Upper lobe of left lung (tissue), 4 donors: ENCODE measurements around the gene CAT.

Experiments used
- POLR2A ChIP-seq, 4 donors: fragments of 450-650 bp; IDR thresholded peaks; one replicate each; pipeline ENCODE4 v1.5.1; 2016 to 2017; ENCODE audit warnings: antibody characterized with exemption in 4 of 4, mild to moderate bottlenecking in 2 of 4
- POLR2AphosphoS5 ChIP-seq, 2 donors: sonication (generic); formaldehyde crosslinking; IDR thresholded peaks; one replicate each; pipeline ENCODE4 v1.5.1; 2017; ENCODE audit warnings: antibody characterized with exemption in 2 of 2
- TF ChIP-seq, protein P1 (sequence below), 6 experiments: fragments of 450-650 bp in 4 of 6; fragments of 200-600 bp in 2 of 6; sonication (generic) in 2 of 6; IDR thresholded peaks; one replicate each; pipeline ENCODE4 v1.5.1; 2016 to 2019; ENCODE audit warnings: antibody characterized with exemption in 6 of 6

DNA sequence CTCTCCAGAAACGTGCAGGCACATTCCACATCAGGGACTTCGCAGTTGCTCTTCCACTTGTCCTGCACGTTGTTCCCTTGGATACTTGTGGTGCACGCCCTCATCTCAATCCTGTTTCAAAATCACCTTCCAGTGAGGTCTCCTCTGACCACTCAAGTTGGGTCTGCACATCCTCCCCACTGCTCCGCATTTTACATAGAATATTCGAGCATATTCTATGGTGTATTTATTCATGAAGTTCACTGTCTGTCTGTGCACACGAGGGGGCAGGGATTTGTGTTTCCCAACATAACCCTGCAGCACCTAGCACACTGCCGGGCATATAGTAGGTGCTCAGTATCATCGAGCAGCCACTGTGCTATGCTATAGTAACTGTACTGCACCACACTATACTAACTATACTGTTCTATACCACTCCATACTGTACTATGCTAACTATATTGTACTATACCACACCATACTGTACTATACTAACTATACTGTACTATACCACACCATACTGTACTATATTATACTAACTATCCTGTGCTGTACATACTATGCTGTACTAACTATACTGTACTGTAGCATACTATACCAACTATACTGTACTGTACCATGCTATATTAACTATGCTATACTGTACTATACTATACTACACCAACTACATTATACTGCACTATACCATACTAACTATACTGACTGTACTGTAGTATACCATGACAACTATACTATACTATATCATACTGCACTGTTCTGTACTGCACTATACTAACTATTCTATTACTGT, 44.6 kb downstream of the CAT start:
- no peak for TF ChIP-seq POLR2A (IDR thresholded peaks at IDR 0.05)
- TF ChIP-seq POLR2AphosphoS5 (IDR thresholded peaks at IDR 0.05) = no peak
- TF ChIP-seq, protein P1, sequence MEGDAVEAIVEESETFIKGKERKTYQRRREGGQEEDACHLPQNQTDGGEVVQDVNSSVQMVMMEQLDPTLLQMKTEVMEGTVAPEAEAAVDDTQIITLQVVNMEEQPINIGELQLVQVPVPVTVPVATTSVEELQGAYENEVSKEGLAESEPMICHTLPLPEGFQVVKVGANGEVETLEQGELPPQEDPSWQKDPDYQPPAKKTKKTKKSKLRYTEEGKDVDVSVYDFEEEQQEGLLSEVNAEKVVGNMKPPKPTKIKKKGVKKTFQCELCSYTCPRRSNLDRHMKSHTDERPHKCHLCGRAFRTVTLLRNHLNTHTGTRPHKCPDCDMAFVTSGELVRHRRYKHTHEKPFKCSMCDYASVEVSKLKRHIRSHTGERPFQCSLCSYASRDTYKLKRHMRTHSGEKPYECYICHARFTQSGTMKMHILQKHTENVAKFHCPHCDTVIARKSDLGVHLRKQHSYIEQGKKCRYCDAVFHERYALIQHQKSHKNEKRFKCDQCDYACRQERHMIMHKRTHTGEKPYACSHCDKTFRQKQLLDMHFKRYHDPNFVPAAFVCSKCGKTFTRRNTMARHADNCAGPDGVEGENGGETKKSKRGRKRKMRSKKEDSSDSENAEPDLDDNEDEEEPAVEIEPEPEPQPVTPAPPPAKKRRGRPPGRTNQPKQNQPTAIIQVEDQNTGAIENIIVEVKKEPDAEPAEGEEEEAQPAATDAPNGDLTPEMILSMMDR (IDR thresholded peaks at IDR 0.05) = no peak
